Head of caudate nucleus (tissue), 42 donors: ENCODE results near the gene COQ9.

Experiments
- DNase-seq, 42 donors: peaks; one replicate each; pipeline versions ENCODE4 v3.0.0 to v3.0.0-alpha.2; 2020 to 2021; ENCODE audit warnings: mixed read lengths in 7 of 42
- intact Hi-C: fragments of 100-400 bp; cut with DNase I; formaldehyde crosslinking; loops from one replicate; pipeline ENCODE4 v1.15.0; 2022

The COQ9 gene

DNA sequence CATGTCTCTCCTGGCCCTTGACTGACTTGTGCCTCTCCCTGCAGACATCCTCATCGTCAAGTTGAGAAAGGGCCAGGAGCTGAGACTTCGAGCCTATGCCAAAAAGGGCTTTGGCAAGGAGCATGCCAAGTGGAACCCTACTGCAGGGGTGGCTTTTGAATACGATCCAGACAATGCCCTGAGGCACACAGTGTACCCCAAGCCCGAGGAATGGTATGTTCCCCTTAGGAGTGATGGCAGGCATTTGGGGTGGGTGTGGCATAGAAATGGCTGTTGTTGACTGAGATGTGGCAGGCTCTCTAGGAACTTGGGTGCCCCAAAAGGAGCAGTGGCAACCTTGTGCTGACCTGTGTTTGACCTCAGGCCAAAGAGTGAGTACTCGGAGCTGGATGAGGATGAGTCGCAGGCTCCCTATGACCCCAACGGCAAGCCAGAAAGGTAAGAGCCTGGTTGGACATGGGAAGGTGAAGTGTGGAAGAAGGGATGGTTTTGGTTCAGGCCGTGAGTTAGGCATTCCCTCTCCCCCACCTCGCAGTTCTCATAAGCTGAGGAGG lies 22.7 kb downstream of the COQ9 start:
- DNase-seq = no peak
- intact Hi-C loops = no loop called here

DNA sequence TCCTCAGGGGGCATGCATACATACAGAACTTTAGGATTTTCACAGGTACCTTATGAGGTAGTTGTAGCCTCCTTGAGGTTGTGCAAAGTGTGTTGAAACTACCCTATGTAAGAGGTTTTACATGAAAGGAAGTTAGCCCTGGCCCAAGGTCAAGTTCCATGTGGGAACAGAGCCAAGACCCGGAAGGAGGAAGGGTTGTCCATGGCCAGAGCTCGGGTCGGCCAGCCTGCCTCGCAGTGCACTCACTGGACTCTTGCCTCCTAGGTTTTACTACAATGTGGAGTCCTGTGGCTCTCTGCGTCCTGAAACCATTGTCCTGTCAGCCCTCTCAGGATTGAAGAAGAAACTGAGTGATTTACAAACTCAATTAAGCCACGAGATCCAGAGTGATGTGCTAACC lies 23.4 kb downstream of the COQ9 start:
- intact Hi-C loops = no loop called here
- peak in 7 of 42 donors; percentile 25 to 62 (median 36) for DNase-seq

DNA sequence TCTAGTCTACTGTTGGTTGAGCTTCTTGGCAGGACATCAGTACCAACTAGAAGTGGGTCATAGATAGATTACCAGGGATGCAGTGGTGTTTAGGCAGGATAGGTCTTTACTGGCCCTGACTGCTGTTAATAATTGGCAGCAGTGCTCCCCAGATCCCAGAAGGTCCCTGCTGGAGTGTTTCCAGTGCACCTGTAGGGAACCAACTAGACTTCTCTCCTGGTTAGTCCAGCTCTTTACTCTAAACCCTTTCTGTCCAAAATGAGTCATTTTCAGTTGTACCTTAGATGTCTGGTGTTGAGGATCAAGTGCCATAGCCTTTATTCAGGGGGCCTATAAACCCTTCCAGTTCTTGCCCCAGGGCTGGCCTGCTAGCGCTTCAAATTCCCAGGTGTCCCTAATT lies 23.9 kb downstream of the COQ9 start:
- intact Hi-C loops = no loop called here
- no peak for DNase-seq

DNA sequence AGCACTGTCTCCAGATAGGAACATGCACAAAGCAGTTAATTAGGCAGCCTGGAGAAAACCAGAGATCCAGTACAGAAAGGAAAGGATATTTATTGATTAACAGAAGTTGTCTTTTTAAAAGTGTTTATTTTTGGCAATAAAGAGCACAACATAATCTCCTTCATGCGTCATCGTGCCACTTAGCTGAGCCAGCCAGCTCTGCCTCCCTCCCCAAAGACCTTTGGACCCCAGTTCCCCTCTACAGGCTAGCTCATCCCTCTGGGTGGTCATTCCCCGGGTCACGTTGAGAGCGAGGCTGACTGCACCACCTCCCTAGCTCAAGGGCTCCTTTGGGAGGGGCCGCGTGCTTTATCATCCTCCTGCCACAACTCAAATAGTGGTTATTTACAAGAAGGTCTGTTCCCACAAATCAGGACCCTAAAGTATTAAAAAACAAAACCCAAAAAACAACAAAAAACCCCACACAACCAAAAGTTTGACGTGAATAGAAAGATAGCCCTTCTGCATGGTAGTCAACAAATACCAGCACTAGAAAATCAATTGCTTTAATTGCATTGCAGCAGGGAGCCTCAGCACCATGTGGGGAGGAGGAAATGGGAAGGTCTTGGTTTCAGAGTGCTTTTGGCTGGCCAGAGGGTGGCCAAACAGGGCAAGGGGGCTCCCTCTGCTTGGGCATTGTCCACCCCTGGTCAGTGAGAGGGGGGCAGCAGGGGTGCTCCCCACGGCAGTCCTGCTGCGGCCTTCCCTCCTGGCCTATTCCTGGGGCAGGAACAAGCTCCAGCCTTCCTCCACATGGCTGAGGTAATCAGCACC lies 24.8 kb downstream of the COQ9 start:
- no peak for DNase-seq
- intact Hi-C loops = no loop called here

DNA sequence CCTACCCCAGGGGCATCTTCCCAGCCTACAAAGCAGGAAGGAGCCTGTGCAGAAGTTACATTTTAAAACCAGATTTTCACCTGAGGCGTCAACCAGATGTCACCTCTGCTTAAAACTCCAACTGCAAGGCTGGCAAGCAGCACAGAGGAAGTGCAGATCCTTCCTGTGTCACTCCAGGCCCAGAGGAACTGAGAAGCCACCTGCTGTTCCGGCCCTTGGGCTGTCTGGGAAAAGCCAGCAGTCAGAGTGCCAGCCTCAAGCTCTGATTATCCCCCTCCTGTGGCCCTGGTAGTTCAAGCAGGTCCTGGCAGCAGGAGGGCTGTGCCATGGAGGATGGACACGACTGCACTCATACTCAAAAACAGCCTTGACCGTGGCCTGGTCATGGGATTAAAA lies 25.4 kb downstream of the COQ9 start:
- intact Hi-C loops = no loop called here

DNA sequence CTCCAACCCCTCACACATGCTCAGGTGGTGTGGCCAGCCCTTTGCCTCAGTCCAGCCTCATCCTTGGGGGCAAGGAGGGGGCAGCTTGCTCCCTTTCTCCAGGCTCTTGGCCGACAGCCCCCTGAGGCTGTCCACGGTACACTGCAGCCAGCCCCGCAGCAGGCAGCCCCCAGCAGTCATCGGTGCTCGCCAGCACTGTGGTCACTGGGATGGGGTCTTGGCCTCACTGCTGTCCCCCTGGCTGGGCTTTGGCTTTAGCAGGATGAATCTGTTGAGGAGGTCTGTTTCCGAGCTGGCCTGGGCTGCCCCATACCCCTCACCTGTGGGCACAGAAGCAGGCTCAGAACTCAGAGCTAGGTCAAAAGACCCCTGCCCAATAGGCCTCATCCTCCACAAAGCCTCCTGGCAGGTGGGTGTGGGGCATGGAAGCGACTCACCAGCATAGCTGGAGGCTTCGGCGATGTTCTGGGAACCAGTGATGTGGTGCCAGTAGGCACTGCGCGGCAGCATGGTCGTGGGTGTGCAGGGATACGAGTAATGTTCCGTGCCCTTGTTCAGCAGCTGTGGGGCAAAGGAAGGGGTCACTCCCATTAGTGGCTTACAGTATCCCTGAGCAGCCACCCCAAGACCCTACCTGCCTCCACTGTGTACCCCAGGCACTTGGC lies 26.0 kb downstream of the COQ9 start:
- intact Hi-C loops = no loop called here
- DNase-seq = peak in 13 of 42 donors; percentile 20 to 62 (median 42)

More for the DNA sequence above, 25.4 kb downstream of the COQ9 start:
- no peak for DNase-seq

DNA sequence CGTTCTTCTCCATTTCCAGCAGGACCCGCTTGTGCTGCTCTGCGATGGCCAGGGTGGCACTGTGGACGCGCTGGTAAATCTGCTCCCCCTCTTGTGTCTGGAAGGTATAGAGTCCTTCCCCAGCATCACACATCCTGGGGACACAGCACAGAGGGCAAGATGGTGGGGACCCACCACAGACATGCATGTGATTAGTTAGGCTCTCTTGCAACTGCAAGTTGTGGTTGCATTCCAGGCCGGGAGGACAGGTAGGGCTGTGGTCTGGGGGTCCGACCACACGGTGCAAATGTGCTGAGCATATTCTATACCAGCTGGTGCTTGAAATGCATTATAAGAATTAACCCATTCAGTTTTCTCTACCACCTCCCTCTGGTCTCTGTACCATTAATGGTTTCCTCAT lies 26.6 kb downstream of the COQ9 start:
- intact Hi-C loops = no loop called here
- DNase-seq = no peak

DNA sequence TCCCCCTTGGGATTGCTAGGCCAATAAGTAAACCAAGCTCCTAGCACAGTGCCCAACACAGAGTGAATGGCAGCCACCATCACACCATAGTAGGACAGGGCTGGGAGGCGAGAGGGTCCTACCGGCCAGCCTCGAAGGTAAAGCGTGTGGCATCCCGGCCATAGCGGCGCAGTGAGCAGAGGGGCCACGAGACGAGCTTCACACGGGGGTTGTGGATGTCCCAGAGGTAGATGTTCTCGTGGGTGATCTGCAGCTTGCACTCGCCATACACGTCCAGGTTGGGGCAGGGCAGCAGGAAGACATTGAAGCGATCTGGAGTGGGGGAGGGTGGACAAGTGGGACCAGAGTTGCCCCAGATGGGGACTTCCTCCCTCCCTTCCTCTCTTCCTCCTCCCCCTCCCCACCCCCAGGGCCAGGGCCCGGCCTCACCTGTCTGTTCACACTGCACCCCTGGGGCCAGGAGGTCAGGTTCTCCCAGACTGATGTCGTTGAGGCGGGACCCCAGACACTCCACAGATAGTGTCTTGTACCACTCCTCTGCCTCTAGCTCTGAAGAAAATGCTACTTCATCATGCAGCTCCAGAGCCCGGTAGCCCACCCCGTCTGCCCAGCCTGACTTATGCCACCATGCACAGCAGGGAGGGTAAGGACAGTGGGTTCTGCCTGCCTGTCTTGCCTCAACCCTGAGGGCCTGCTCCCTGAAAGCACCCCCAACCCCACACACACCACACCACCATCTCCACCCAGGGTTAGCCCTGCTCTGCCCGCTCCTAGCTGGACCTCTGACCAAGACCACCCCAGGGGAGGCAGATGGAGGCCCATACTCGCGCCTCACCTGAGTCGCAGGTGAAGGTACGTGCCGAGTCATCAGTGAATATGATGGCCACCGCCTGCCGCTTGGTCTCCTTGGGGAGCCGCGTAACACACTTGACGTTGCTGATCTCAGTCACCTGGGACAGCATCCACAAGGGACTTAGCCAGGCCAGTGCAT lies 27.7 kb downstream of the COQ9 start:
- intact Hi-C loops = no loop called here

DNA sequence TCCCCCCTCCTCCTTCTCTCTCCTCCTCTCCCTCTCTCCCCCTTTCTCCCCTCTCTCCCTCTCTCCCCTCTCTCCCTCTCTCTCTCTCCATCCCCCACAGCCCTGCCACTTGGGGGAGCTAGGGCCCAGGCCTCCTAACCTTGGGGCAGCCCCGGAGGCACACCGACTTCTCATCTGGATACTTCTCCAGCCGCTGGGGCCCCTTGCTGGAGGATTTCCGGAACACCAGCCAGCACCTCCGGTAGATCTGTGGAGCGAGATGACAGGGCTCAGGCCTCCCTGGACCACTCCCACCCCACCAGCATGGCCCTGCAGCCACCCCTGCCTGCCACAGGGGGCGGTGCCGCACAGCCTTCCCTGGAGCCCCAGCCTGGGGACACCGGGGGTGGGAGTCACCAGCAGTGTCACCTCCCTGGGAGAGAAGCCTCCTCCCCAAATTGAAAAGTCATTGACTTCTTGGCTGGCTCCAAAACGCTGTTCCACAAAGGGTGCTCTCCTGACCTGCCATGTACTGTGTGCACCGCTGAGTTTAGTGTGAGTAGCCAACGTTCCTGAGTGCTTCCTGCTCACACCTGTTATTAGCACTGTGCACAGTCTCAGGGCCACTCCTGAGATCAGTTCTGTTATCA lies 28.5 kb downstream of the COQ9 start:
- DNase-seq = peak in 2 of 42 donors; percentile 31 to 37
- intact Hi-C loops = no loop called here

More for the DNA sequence above, 27.7 kb downstream of the COQ9 start:
- no peak for DNase-seq

DNA sequence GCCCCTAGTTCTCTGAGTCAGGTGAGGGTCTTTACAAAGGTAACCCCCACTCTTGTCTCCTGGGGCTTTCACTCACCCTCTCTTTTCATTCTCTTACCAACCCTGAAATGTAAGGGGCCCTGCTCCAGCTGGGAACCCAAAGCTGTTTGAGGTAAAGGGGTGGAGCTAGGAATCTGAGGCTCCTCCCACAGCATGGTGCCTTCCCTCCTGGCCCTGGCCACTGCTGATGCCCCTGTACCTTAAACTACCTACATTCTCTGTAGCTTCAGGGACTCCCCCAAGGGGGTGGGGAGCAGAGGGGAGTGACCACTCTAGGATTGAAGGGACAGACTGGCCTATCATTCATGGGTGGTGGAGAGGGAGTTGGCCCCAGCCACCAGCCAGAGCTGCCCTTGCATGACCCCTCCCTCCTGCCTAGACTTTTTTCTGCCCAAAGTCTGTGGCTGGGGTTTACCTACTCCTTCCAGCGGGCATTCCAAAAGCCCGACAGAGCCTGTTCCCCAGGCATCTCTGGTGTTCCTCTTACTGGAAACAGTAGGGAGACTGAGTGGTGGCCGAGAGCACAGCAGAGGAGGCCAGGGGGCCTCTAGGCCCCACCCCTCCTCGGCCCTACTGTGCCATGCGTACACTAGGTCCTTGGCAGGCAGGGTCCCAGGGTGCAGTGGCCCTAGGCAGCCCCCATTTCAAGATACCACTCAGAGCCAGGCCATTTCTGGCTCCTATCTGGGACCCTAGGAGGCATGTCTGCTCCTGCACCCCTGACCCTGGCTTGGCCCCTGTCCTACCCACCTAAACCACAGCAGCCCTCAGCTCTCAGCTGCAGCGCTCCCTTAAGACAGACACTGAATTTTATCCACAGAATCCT lies 29.5 kb downstream of the COQ9 start:
- intact Hi-C loops = no loop called here
- no peak for DNase-seq

DNA sequence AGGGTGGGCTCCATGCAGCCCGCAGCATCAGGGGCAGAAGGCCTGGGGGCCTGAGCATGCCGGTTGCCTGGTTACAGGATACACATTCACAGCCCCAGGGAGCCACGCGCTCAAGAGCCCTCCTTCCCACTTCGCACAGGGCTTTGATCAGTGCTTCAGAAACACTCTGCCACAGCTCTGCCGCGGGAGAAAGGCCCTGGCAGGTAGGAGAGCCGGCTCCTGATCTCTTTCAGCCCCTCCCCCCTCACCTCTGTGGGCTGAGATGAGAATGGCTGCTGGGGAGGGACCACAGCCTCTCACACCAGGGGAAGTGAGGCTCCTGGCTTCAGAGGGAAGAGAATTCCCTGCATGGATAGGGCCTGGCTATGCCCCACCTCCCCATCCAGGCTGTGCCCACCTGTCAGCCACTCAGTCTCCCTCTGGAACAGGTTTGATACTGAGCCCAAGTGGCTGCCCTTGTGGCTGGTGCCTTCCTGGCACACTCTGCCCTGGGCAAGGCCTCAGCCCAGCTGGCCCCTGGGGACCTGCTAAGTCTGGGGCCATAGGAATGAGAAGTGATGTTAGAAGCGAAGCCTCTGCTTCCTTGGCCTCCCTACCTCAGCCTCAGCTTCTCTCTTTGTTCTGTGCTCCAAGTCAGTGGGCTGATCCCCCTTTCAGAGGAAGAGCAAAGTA lies 30.4 kb downstream of the COQ9 start:
- peak in 4 of 42 donors; percentile 11 to 47 (median 30) for DNase-seq
- intact Hi-C loops = no loop called here

DNA sequence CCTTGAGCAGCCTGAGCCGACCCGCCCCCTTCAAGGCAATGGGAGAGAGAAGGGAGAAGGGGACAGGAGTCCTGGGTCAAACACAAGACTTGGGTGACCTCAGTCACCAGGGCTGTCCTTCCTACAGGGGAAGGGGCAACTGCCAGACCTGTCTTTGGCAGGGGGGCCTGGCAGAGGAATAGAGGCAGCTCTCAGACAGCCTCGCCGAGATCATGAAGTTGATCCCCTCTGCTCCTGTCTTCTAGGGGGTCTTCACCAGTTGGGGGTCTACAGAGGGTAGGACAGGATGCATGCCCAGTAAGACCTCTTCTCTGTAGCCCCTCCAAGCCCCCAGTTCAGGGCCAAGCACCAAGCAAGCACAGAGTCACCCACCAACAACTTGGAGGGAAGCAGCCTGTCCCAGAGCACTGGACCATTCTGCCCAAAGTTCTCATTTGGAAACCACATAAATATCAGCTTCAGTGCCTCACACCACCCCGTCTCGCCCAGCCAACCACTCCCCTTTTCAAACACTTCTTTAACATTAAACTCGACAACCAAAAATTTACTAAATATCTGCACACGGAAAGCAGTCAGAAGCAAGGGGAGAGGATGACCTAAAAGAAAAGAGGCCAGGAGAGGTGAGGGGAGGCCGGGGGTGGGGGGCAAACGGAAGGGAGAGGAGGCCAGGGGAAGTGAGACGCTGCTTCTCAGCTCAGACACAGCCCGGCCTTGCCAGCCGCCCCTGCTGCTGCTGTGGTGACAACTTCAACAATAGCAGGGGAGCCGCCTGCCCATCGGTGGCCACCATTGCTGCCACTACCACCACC lies 31.3 kb downstream of the COQ9 start:
- DNase-seq = peak in 1 of 42 donors; percentile 38
- intact Hi-C loops = no loop called here

DNA sequence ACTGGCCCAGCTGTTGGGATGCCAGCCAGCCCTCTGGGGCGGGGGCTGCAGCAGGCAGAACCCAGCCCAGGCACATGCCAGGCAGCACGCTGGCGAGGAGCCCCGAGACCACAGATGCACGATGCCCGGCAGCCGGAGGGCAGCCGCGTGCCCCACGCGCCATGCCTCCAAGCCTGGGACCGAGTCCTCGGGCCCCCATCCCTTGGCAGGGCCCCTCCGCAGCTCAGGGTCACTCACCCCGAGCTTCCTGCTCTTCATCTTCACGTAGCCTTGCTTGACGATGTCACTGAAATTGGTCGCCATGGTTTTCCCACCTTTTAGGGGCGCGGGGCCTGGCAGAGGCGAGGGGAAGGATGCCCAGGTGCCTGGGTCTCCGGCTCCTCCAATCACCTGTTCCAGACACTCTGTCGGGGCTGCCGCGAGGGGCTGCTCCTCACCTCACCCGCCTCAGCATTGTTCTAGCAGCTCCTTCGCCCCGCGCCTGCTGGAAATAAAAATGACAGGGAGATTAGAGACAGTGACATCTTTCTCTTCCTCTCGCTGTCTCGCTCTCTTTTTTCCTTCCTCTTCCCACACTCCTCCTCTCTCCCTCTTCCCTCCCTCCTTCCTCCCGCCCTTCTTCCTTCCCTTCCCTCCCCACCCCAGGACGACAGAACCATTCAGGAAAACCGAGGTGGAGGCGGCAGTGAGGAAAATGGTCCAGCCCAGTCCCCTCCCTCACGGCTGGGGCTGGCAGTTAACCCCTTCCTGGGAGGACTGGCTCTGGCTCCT lies 32.1 kb downstream of the COQ9 start:
- DNase-seq = peak; percentile 38 to 79 (median 60)

DNA sequence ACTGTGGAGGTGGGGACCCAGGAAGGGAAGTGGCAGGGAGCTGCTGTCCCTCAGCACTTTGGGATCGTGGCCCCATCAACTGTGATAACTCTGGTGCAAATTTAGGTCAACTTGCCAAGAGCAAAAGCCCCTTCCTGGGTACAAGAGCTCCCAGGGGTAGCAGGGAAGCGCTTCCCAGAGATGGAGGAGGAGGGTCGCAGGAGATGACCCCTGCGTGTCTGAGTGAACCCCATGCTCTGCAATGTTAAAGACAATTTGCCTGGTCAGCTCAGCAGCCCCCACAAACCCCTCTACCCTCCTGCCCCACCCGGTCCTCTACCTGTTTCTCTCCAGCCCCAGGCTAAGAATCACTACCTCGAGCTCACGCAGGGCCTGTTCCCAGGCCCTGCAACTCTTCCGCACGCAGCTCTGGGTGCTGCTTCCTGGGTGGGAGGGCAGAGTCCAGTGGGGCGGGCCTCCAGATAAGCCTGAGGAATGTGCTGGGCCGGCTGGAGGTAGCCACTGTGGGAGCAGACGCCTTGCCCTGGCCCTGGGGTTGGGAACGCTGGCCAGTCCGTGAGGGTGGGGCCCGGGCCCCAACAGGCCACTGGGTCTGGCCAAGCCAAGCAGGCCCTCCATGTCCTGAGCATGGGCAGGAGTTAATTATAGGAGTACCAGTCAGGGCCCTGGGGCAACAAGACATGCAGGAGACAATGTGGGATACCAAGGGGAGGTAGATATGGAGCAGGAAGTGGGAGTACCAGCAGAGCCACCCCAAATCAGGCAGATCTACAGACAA lies 32.9 kb downstream of the COQ9 start:
- intact Hi-C loops = no loop called here
- DNase-seq = no peak

More for the DNA sequence above, 32.1 kb downstream of the COQ9 start:
- intact Hi-C loops = no loop called here

DNA sequence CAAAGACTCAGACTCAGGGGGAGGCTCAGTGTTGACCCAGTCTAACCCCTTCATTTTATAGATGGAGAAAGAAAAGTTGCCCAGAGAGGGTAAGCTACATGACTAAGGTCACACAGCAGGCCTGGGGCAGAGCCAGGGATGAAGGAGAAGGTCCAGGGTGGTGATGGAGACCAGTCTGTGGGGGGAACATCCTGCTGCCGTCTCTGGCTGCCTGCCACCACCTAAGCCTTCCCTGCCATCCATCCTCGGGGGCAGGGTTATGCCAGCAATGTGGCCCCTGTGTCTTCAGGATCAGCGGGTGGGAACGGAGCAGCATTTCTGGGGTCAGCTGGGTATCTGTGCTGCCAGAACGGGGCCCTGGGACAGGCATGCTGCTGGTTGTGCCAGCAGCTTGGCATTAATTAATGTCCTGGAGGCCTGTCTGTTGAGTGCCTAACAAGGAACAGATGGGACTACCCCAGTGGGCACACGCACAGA lies 33.5 kb downstream of the COQ9 start:
- DNase-seq = no peak
- intact Hi-C loops = no loop called here
